CMK (cell line): ENCODE results near the gene MOBP.
A peak's percentile ranks its signal among the peaks of the same experiment; 100 is the strongest.
"Not testable (repeated sequence)": the region's sequence is repeated elsewhere in the genome, so short reads cannot be mapped to it uniquely, and the experiment has no call there.

Source experiments
- DNase-seq: peaks from one replicate; pipeline ENCODE4 v3.0.0-alpha.2; 2010; ENCODE audit warnings: low read depth

MOBP gene, protein sequence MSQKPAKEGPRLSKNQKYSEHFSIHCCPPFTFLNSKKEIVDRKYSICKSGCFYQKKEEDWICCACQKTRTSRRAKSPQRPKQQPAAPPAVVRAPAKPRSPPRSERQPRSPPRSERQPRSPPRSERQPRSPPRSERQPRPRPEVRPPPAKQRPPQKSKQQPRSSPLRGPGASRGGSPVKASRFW

DNA sequence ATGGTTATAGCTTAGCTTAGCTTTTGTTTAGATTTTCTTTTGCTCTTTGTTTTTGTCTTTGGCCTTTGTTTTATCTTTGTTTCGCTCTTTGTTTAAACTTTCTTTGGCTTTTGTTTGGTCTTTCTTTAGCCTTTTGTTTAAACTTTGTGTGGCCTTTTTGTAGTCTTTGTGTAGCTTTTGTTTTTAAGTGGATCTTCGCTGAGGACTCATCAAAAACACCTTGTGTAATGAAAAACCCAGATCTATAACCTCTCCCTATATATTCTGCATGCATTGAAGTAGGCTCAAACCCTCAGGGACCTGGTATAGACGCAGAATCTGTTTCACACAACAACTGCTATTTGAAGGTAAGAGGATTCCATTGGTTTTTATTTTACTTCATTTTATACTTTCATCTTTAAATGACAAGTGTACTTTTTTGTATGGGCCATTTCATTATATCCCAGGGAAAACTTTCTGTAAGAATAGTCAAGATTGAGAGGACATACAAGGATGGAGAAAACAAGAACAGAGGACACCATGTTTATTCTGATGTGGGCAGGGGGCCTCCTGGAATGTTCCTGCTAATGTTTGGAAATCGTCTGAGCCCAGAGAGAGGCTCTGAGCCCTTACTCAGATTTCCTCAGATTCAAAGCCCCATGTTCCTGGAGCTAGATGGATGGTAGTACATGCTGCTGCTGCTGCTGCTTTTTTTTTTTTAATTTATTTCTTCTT, at the start of gene MOBP:
Gene MOBP (plus strand): TSS at position 287 of the 714 bp plus-strand sequence. CDS start 34,390 bp downstream, outside the sequence.
- no peak for DNase-seq

DNA sequence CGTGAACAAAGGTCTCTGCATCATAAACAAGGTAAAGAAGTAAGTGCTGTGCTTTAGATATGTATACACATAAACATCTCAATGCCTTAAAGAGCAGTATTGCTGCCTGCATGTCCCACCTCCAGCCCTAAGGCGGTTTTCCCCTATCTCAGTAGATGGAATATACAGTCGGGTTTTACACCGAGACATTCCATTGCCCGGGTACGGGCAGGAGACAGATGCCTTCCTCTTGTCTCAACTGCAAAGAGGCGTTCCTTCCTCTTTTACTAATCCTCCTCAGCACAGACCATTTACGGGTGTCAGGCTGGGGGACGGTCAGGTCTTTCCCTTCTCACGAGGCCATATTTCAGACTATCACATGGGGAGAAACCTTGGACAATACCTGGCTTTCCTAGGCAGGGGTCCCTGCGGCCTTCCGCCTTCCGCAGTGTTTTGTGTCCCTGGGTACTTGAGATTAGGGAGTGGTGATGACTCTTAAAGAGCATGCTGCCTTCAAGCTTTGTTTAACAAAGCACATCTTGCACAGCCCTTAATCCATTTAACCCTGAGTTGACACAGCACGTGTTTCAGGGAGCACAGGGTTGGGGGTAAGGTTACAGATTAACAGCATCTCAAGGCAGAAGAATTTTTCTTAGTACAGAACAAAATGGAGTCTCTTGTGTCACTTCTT, 48.8 kb upstream of the MOBP start:
- not testable (repeated sequence) for DNase-seq

DNA sequence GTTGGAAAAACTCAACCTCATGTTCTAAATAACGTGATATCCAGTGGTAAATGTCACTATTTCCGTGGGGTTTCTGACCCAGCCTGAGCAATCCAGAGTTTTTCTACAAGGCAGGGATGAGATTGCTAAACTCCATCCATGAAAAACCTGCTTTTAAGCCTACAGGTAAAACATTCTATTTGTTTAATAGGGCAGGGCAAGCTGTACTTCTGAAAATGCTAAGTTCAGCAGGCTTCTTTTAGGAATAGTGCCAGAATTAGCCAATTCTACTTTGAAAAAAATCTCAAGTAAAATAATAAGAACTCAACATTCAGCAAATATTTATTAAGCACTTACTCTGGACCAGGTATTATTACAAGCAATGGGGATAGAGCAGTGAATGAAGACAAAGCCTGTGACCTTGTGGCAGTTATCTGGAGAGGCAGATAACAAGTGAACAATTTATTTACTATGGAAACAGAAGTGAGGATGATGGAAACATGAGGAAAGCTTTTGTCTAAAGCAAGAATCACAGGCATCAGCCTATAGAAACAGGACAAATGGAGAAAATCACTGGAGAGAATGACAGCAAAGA, 47.7 kb upstream of the MOBP start:
- no peak for DNase-seq

DNA sequence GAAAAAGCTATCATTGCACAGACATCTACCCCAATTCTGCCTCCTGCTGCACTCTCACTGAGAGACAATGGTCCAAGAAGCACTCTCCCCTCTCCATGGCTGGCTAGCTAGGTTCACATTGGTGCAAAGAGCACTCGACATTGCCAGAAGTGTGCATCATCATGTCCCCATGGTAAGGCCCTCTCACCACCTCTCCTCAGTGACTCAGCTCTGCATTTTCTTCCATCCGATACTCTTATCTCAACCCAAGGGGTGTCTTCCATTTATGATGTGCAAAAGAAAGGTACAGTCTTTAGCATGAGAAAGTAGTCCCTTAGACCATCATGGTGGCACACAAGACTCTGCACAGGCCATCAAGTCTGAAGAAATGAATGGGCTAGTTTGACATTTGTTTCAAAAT, 46.9 kb upstream of the MOBP start:
- no peak for DNase-seq

DNA sequence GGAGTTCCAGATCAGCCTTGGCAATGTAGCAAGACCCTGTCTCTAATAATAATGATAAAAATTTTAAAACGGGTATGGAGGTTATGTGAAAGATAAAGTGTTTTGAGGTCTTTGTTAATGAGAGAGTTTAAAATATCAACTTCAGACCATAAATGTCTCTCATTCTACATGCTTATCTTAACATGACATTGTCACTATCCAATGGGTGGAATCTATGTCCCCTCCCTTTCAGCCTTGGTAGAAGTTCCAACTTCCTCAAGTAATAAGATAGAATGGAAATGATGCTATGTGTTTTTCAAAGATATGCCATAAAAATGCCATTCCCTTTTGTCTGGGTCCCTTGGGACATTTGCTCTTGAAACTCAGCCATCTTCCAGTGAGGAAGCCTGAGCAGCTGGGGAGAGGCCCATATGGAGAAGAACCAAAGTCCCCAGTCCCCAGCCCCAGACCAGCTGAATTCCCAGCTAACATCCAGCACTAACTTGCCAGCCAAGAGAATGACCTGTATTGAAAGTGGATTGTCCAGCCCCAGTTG, 44.0 kb upstream of the MOBP start:
- DNase-seq = no peak

DNA sequence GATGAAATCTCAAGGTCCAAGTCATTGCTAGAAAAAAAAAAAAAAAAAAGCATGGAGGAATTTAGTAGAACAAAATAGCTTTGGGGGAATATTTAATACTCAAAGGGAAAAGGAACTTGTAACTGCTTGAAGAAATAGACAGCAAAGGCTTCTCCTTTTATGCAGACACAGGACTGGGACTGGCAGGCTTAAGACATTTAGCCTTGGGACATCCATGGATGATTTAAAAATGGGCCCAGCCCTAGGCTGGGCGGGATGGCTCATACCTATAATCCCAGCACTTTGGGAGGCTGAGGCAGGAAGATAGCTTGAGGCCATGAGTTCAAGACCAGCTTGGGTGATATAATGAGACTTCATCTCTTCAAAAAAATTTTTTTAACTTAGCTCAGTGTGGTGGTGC, 41.2 kb upstream of the MOBP start:
- no peak for DNase-seq

DNA sequence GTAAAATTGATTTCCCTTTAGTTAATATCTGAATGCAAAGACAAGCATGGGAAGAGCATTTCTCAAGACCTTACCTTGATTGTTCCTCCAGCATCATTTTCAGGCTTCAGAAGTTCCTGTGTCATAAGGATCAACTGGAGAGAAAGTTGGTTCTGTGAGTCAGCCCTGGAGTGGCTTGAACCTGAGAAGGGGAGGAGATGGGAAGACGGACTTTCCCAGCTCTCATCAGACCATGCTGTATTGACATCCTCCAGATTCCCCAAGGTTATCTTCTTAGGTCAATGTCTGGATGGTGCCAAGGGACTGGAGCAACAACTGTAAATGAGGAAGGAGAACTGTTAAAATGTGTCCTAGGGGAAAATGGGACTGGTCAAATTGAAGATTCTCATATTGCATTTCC, 40.0 kb upstream of the MOBP start:
- DNase-seq = no peak

DNA sequence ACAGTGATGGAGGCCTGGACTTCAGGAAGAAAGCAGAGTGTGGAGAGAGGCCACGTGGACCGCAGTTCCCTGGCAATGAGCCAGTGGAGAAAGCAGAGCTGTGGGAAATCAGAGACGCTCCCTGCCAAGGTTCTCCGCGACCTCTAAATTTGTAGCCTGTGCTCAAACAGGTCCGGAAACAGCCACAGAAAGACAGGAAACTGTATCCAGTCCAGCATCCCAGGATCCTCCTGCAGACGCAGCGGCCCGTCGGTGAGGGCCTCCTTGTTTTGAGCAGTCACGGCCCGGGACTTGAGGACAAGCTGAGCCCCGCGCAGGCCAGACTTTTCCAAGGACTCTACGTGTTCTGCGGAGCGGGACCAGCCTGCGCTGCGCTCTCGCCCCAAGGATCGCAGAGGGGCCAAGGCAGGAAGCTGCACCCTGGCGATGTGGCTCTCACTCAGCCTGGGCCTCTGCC, 38.7 kb upstream of the MOBP start:
- no peak for DNase-seq

DNA sequence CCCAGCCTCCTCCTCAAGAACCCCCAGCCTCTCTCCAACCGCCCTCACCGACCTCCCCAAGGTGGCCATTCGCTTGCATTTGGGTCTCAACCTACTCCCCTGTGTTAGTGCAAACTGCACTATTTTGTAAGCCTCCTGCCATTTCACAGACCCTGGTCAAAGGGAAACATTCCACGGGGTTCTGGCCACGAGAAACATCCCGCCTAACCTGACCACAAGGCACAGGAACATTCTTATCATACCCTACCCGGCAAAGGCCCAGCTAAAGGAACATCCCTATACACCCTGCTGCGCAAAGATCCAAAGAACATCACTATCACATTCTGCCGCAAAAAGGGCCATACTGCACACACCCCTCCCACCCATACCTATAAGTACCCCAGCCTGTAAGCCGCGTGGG, 38.0 kb upstream of the MOBP start:
- DNase-seq = no peak

DNA sequence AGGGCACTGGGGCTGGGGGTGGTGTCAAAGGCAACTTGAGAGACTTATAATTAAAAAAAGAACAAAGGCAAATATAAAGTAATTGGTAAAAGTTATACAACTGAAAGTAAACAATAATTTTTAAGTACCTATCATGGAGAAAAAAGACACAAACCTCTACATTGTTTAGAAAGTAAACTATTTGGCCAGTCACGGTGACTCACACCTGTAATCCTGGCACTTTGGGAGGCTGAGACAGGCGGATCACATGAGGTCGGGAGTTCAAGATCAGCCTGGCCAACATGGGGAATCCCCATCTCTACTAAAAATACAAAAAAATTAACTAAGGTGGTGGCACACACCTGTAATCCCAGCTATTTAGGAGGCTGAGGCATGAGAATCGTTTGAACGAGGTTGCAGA, 35.1 kb upstream of the MOBP start:
- DNase-seq = no peak

DNA sequence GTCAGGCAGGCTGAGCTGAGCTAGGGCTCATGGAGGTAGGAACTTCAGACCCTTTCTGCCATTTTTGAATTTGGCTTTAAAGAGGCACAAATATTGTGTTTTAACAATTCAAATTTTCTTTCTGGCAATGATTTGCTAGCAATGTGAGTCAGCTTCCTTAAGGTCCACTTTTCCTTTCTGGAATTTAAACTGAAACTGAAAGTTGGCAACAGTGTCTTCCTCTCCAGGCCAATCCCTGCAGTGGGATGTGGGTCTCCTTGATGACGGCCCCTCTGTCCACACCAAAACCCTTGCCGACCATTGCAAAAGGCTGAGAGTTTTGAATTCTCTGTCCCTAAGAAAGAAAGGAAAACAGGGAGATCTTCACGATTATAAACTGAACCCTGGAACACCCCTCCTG, 33.8 kb upstream of the MOBP start:
- no peak for DNase-seq

DNA sequence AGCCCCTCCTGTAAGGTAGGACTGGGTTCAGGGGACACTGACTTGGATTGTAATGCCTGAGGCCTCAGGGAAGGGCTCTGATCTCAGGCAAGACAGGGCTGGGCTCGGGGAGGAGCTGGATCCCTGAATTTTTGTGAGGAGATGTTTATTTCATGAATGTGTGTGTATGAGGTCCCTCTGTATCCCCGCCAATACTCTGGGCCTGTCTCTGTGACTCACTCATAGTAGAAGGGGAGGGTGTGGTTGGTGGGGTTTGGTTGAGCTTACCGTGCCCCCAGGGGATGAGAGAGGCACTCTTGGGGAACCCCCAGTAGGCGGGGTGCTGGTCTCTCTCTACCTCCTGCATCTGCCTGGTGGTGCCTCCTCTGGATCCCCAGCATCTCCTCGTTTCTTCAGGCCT, 32.9 kb upstream of the MOBP start:
- no peak for DNase-seq

DNA sequence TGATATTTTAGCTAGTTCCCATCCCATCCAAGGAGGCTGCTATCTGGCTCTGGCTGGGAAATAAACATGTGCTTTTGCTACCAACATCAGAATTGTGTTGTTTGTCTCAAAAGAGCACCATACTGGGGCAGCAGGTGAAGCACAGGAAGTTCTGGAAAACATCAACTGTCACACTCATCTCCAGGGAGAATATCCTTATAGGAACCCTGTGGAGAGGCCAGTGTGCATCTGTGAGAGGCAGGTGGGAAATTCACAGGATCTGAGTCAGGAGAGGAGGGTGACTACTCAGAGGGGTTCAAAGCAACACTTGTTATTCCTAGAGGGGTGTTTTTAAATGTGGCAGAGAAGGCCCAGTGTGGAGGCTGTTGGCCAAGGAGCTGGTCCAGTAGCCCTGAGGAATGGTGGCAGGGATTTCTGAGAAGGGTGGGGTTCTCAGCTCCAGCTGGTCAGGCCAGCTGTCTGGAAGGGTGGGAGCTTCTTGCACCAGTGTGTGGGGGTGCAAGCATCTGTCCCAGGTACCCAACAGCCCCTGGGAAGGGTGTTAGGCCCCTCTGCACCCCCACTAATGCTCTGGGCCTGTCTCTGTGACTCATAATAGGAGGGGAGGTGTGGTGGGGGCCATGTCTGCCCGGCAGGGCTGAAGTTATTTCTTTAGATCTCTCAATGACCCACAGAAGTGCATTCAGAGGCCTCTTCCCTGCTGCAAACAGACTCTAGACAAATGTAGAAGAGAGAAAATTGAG, 32.3 kb upstream of the MOBP start:
- no peak for DNase-seq

DNA sequence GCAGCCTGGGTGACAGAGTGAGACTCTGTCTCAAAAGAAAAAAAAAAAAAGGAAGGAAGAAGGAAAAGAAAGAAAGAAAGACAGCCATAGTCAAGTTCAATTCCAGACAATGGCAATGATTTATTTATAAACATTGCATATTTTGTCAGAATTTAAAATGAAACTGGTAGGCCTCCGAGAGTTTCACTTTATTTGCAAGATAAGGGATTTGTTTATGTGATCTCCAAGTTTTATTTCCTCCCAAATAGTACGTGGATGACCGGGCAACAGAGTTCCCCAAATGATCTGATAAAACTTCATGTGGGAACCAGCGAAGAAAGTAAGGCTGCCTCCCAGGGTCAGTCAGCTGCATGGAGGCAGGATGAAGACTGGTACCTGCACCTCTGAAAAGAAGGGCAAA, 28.6 kb upstream of the MOBP start:
- no peak for DNase-seq

DNA sequence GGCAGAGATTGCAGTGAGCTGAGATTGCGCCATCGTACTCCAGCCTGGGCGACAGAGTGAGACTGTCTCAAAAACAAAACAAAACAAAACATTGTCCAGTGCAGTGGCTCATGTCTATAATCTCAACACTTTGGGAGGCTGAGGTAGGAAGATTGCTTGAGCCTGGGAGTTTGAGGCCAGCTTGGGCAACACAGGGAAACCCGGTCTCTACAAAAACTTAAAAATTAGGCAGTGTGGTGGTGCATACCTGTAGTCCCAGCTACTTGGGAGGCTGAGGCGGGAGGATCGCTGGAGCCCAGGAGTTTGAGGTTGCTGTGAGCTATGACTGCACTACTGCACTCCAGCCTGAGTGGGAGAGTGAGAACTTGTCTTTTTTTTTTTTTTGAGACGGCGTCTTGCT, 27.2 kb upstream of the MOBP start:
- no peak for DNase-seq

DNA sequence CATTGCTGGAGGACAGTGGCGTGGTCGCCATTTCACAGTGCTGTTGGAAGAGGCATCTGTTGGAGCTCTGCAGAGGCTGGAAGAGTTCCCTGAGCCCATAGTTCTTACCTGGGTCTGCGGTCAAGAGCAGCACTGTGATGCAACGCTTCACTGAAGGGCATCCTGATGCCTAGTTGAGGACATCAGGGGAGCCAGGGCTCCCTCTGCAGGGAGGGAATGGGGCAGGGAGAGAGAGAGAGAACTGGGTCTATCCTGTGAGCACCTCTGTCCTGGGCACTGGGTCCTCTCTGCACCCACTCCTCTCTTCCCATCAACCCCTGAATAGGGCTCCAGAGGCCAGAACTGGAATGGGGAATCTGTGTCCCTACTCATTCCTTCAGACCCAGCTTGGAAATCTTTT, 23.9 kb upstream of the MOBP start:
- no peak for DNase-seq

DNA sequence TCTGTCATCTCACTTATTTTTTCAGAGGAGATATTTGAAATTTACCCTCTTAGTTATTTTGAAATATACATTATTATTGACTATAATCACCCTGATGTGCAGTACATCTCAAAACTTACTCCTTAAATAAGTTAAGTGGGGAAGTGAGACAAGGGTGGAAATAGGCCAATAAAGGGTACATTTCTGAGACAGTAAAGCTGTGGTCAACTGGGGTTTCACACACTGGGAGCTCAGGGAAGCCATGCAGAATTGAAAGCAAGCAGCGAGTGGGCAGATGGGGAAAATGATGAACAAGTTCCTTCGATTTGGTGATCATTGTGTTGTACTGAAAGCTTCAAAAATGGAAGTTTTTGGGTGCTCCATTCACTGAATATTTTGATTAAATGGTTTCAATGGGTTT, 21.6 kb upstream of the MOBP start:
- DNase-seq = no peak

DNA sequence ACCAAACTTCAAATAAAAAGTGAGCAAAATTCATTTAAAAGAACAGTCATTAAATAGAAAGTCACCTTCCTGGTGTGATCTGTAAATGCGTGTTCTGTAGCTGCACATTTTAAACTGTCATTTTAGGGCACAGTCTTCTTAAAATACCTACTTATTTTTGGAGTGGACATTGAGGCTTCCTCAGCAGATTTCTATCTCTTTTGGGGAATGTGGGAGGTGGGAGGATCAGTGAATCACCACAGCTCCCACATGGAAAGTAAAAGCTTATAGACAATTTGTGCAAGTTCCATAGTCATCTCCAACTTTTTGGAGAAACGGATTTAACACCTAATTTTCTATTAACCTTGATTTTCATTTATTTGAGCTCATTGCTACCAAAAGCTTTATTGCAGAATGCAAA, 21.0 kb upstream of the MOBP start:
- DNase-seq = no peak

DNA sequence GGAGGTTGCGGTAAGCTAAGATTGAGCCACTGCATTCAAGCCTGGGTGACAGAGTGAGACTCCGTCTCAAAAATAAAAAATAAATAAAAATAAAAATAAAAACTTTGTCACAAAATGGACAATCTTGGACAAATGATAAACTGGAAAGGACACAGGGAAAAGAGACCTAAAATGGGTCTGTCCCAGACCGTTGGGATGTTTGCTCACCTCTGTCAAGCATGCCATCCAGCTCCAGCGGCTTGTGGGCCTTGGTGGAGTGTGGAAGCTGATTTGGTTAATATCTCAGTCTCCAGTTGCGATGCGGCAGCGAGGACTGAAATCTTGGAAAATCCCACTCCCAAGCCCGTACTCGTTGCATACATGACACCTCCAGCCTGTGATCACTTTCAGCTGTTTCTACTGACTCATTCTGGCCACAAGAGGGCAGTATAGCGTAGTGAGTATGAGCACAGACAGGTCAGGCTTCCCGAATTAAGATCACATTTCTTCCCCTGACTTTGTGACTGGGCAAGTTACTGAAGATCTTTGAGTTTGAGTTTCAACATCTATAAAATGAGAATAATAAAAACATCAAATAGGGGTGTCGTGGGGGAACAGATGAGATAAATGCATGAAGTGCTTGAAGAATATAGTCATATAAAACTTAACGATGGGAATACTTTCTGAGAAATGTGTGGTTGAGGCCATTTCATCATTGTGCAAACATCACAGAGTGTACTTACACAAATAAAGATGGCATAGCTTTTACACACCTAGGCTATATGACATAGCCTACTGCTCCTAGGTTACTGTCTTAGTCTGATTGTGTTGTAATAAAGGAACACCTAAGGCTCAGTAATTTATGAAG, 19.6 kb upstream of the MOBP start:
- DNase-seq = peak; percentile 67

DNA sequence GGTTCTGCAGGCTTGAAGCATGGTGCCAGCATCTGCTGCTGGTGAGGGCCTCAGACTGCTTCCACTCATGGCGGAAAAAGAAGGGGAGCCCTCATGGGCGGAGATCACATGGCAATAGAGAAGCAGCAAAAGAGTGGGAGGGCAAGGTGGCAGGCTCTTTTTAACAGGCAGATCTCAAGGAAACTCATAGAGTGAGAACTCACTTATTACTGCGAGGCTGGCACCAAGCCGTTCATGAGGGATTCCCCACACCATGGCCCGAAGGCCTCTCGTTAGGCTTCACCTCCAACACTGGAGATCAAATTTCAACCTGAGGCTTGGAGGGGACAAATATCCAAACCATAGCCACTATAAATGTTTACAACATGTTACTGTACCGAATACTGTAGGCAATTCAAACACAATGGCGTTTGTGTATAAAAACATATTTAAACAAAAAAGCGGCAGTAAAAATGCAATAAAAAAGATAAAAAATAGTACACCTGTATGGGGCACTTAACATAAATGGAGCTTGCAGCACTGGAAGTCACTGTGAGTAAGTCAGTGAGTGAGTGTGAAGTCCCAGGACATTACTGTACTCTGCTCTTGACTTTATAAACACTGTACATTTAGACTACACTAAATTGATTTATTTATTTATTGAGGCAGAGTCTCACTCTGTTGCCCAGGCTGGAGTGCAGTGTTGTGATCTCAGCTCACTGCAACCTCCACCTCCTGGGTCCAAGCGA, 18.8 kb upstream of the MOBP start:
- no peak for DNase-seq

DNA sequence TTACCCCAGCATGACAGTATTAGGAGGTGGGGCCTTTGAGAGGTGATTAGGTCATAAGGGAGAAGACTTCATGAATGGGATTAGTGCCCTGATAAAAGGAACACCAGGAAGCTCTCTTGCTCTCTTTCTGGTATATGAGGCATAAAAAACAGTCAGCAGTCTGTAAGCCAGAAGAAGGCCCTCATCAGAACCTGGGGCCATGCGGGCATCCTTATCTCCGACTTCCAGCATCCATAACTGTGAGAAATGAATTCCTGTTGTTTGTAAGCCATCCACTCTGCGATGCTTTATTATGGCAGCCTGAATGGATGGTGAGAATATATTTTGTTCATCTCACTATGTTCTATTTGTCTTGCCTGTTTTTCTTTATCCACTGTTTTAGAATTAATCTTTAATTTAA, 17.7 kb upstream of the MOBP start:
- no peak for DNase-seq
